A673 (cell line): ENCODE results near the gene RNF168. TPM values are rescaled to one million over a fixed set of nuclear protein-coding genes. Genes with fewer than 3 reads are reported as not detected.

Experiments
- BruUV-seq: library from RNA; stranded (reverse); fragments of 400-500 nt; replicated peaks from 2 replicates; lab custom pipeline; 2021; lab: Mats Ljungman, UMichigan
- CTCF ChIA-PET: fragments of 300-600 bp; sonication (Branson Sonifier 250); formaldehyde crosslinking; loops from one replicate; lab custom pipeline; 2022; ENCODE audit warnings: antibody characterized with exemption; lab: Charles Lee
- POLR2A ChIA-PET: fragments of 300-600 bp; sonication (Branson Sonifier 250); formaldehyde crosslinking; loops from one replicate; lab custom pipeline; 2022; ENCODE audit warnings: antibody characterized with exemption; ENCODE audit not compliant: low non-redundant PET; lab: Charles Lee
- DNase-seq: peaks from one replicate; pipeline ENCODE4 v3.0.0-alpha.2; 2015; ENCODE audit warnings: low spot score
- H3K27ac ChIP-seq: fragments of 200-600 bp; sonication (generic); 2 replicates; pipeline ENCODE4 v1.5.1; 2016; ENCODE audit warnings: mixed run types, low read depth, mild to moderate bottlenecking, mixed read lengths, antibody characterized with exemption, low read length; ENCODE audit not compliant: poor library complexity, severe bottlenecking
- H3K27me3 ChIP-seq: fragments of 200-600 bp; sonication (generic); replicated peaks from 2 replicates; pipeline ENCODE4 v1.6.1; 2017; ENCODE audit warnings: mixed run types, low read depth, mild to moderate bottlenecking, mixed read lengths, antibody characterized with exemption, low read length; ENCODE audit not compliant: insufficient read depth, poor library complexity
- H3K36me3 ChIP-seq: fragments of 200-600 bp; sonication (generic); 2 replicates; pipeline ENCODE4 v1.6.1; 2016; ENCODE audit warnings: mixed run types, mild to moderate bottlenecking, mixed read lengths, antibody characterized with exemption, low read length; ENCODE audit not compliant: insufficient read depth, poor library complexity, severe bottlenecking
- H3K4me1 ChIP-seq: fragments of 200-600 bp; sonication (generic); 2 replicates; pipeline ENCODE4 v1.6.1; 2017; ENCODE audit warnings: mixed run types, mild to moderate bottlenecking, mixed read lengths, antibody characterized with exemption, low read length; ENCODE audit not compliant: insufficient read depth, poor library complexity, severe bottlenecking
- H3K4me3 ChIP-seq: fragments of 200-600 bp; sonication (generic); 2 replicates; pipeline ENCODE4 v1.5.1; 2016; ENCODE audit warnings: low read depth, mixed run types, mild to moderate bottlenecking, mixed read lengths, low read length; ENCODE audit not compliant: poor library complexity, severe bottlenecking
- H3K9me3 ChIP-seq: fragments of 200-600 bp; sonication (generic); 2 replicates; pipeline ENCODE4 v1.6.1; 2016; ENCODE audit warnings: mixed run types, low read depth, mild to moderate bottlenecking, mixed read lengths, antibody characterized with exemption, low read length; ENCODE audit not compliant: poor library complexity, severe bottlenecking
- EZH2 ChIP-seq: fragments of 200-600 bp; sonication (generic); IDR thresholded peaks from 2 replicates; pipeline ENCODE4 v1.6.1; 2017; ENCODE audit warnings: borderline replicate concordance, low read depth, mild to moderate bottlenecking, mixed read lengths, antibody characterized with exemption, low read length; ENCODE audit not compliant: poor library complexity, severe bottlenecking
- intact Hi-C: fragments of 100-400 bp; cut with micrococcal nuclease; formaldehyde crosslinking; loops from one replicate; pipeline ENCODE4 v1.10.0; 2022; ENCODE audit not compliant: unreplicated experiment
- total RNA-seq: library from RNA; stranded (reverse); gene quantifications from 2 replicates; pipeline ENCODE4 v1.2.3, GENCODE V29; 2021
- TF ChIP-seq, protein P1 (sequence below): fragments of 300-800, 200-600 bp; sonication (generic); conservative IDR thresholded peaks from 2 replicates; pipeline ENCODE4 v1.5.1; 2017; ENCODE audit warnings: low read depth, mild to moderate bottlenecking, antibody characterized with exemption, low read length, moderate library complexity, mixed read lengths

Gene RNF168
- total RNA-seq, 1 experiment from 2014 or later: 42.9 TPM

DNA sequence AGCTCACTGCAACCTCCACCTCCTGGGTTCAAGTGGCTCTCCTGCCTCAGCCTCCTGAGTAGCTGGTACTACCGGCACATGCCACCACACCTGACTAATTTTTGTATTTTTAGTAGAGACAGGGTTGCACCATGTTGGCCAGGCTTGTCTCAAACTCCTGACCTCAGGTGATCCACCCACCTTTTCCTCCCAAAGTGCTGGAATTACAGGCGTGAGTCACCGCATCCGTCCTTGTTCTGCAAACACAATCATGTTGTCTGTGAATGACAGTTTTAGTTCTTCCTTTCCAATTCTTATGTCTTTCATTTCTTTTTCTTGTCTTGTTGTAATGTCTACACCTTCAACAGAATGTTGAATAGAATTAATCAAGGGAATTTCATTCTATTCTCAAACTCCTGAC is 27.9 kb upstream of the RNF168 start:
- DNase-seq: no peak
- ChIA-PET CTCF (interaction anchor here (0.6 kb wide), 1 partner anchor 30 kb away, joined by 3 read pairs; no protein-coding TSS in a partner anchor), POLR2A (interaction anchor here (0.6 kb wide), 1 partner anchor 606 kb away, joined by 3 read pairs; no protein-coding TSS in a partner anchor)
- Histone ChIP-seq H3K9me3 (no peaks in the 10 kb centered on the region), H3K36me3 (no peaks in the 10 kb centered on the region), H3K27me3 (no peaks in the 10 kb centered on the region), H3K4me3 (no peak overlapping the region), H3K27ac (no peak overlapping the region), H3K4me1 (no peaks in the 10 kb centered on the region)
- no TSS peak for BruUV-seq
- TF ChIP-seq, protein P1, sequence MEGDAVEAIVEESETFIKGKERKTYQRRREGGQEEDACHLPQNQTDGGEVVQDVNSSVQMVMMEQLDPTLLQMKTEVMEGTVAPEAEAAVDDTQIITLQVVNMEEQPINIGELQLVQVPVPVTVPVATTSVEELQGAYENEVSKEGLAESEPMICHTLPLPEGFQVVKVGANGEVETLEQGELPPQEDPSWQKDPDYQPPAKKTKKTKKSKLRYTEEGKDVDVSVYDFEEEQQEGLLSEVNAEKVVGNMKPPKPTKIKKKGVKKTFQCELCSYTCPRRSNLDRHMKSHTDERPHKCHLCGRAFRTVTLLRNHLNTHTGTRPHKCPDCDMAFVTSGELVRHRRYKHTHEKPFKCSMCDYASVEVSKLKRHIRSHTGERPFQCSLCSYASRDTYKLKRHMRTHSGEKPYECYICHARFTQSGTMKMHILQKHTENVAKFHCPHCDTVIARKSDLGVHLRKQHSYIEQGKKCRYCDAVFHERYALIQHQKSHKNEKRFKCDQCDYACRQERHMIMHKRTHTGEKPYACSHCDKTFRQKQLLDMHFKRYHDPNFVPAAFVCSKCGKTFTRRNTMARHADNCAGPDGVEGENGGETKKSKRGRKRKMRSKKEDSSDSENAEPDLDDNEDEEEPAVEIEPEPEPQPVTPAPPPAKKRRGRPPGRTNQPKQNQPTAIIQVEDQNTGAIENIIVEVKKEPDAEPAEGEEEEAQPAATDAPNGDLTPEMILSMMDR: no peak
- TF ChIP-seq EZH2: no peak
- intact Hi-C loops: loop anchor here (10.0 kb wide), 1 partner anchor 433 kb away; the partner anchor contains the start of gene PIGZ

- H3K36me3 ChIP-seq: no peaks in the 10 kb centered on the region
- peak overlapping the region; percentile 47 for H3K4me3 ChIP-seq
- TF ChIP-seq, protein P1: peak; percentile 62
- TF ChIP-seq EZH2: no peak
- intact Hi-C loops: no loop called here
- H3K4me1 ChIP-seq: no peaks in the 10 kb centered on the region
- no peaks in the 10 kb centered on the region for H3K27me3 ChIP-seq
- ChIA-PET CTCF (interaction anchor here (0.7 to 1.4 kb wide), 4 partner anchors 8 to 156 kb away, joined by 3 to 7 read pairs (median 3); partner anchors contain the start of genes FBXO45 and WDR53), POLR2A (no interaction called here)
- H3K9me3 ChIP-seq: no peaks in the 10 kb centered on the region
- peak; percentile 83 for DNase-seq
- BruUV-seq: no TSS peak
- no peak overlapping the region for H3K27ac ChIP-seq
Measured at GRCh38 chr3:196528639-196529233, 25.2 kb upstream of the RNF168 start.

GRCh38 chr3:196525141-196525540 is 21.6 kb upstream of the RNF168 start:
- intact Hi-C loops: no loop called here
- Histone ChIP-seq H3K9me3 (peaks cover 10% of the 10 kb centered on the region), H3K4me1 (no peaks in the 10 kb centered on the region), H3K4me3 (no peak overlapping the region), H3K27me3 (no peaks in the 10 kb centered on the region), H3K36me3 (no peaks in the 10 kb centered on the region), H3K27ac (no peak overlapping the region)
- TF ChIP-seq, protein P1: no peak
- no peak for TF ChIP-seq EZH2
- no TSS peak for BruUV-seq
- CTCF ChIA-PET: interaction anchor here (1.4 to 1.7 kb wide), 2 partner anchors 263 to 271 kb away, joined by 5 to 7 read pairs; no protein-coding TSS in a partner anchor
- no peak for DNase-seq
- POLR2A ChIA-PET: interaction anchor here (0.6 kb wide), 1 partner anchor 60 kb away, joined by 3 read pairs; no protein-coding TSS in a partner anchor
